Pulmonary artery endothelial cell (primary cell): ENCODE data around the gene CCL14. TPM values are rescaled to one million over a fixed set of nuclear protein-coding genes. Genes with fewer than 3 reads are reported as not detected.

Experiments
- DNase-seq: peaks from one replicate; pipeline ENCODE4 v3.0.0-alpha.2; 2011; ENCODE audit warnings: low read depth, low spot score
- total RNA-seq: library from RNA; depleted of rRNA; stranded (reverse); fragments of >200 nt; gene quantifications from 2 replicates; pipeline ENCODE4 v1.2.3, GENCODE V29; 2014

CCL14 gene
- total RNA-seq, 1 donor from 2014 or later = 21.8 TPM

DNA sequence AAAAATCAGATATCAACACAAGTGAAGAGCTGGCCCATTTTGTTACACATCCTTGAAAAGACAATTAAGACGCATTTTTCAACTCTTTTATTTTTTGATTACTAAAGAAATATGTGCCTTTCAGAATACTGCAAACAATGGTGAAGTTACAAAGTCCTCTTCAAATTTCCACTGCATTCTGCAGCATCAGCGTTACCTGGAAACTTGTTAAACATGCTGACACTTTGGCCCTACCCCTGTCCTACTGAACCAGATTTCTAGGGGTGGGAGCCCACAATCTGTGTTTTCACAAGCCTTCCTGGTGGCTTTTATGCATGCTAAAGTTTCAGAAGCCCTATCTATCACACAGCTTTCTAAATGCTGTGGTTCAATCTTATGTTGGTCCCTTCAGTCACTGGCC, 4.5 kb upstream of the CCL14 start:
- no peak for DNase-seq

DNA sequence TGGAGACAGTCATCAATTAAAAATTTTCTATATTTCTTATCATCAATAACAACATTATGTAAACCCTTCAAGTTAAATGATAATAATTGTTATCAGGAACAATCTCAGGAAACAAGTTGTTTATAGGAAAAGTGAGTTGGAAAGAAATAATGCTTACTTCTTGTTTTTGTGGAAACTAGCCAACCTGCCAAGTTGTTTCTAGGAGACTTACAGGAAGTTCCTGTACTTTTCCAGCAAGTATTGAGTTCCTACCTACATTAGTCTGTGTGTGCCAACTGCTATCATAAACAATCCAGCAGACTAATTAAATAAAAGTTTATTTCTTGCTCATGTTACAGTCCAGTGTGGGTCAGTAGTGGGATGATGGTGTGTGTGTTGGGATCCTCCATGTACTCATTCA, 1.6 kb upstream of the CCL14 start:
- DNase-seq = peak; percentile 83

DNA sequence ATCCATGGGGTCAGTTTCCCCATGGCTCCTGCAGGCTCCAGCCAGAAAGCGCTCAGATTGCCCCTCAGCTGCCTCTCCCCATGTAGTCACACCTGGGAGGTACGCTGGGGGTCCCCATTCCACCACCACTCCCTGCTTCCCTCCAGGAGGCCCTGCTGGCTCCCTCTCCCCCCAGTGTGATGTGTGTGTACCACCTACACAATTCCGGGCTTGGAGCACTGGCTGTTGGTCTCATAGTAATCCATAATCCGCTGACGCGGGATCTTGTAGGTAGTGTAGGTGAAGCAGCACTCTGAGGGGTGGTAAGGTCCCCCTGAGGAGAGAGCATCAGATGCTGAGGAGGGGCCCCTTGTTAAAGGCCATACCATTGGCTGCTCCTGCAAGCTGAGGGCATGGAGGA, 2.4 kb downstream of the CCL14 start:
- DNase-seq = no peak

DNA sequence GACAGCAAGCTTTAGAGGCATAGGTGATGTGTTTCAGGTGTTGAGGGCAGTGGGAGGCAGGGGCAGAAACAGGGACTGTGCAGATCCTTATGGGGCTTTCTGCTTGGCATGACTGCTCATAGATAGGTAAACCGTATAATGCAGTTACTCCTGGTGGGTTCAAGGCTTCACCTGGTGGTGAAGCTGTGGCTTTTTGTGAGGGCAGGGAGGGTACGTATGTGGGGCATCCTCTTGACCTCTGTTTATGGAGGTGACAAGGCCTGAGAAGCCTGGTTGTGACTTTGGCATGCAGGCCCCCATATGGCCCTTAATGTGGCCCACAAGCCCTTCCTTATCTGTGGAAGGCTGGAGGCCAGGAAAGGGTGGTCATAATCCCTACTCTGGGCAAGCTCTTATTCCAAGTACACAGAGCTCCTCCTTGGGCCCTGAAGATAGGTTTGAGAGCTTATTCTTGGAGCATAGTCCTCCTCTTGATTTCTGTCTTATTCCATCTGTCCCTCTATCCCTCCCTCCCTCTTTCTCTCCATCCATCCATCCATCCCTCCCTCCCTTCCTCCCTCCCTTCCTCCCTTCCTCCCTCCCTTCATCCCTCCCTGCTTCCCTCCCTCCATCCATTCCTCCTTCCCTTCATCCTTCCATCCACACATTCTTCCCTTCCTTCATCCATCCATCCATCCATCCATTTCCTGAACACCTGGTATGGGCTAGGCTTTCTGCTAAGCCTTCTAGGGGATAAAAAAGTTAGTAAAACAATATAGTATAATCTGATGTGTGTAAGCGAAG, 3.9 kb downstream of the CCL14 start:
- no peak for DNase-seq

DNA sequence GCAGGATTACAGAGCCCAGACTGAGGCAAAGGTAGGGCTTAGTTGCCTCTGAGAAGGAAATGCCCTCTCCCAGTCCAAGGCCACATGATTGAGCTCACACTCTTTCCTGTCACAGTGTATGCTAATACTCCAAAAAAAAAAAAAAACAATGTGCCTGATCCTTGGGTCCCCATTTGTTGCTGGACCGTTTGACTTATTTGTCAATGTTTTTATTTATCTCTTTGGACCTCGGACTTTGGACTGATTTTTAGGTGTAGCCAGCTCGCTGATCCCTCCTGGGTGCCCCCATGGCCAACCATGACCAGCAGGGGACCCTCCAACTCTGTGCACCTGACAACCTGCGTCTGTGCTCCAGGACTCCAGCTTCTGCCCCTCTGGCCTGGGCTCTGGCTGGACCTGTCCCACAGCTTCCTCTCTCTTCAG, 4.6 kb downstream of the CCL14 start:
- no peak for DNase-seq

DNA sequence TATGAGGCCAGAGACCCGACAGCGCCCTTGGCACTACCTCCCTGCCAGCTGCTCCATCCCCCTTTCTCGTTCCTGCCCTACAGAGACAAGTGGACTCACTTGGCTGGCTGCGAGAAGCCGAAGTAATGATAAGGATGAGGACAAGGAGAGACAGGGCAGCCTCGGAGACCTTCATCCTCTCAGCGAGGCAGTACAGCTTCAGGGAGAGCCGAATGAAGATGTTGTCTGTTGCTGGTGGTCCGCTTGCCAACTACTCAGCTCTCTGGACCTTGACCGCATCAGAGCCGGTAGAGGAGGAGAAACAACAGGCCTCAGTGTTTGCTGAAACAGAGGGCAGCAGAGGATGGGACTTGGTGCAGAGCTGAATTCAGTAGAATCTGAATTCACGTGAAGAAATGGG, 5.3 kb downstream of the CCL14 start, which contains the start of gene CCL16:
CCL16 (minus strand) TSS at position 252 of the 400 bp plus-strand sequence; CDS start at position 175, 77 bp downstream.
- DNase-seq = no peak

DNA sequence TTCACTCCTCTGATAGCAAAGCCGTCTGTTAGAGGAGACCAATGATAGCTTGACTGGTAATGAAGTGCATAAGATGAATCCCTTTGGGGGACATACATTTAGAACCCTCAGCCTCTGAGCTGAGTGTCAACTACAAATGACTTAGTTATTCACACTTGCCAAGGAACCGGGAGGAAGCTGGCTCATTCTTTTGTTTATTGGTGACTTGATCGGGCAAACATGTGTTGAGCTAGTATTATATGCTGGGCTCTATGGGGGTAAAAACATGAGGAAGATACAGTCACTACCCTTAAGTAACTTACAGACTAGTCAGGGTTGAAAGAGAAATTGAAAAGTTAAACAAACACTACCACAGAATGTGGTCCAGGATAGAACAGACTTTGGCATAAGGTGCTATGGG, 8.2 kb downstream of the CCL14 start:
- no peak for DNase-seq

DNA sequence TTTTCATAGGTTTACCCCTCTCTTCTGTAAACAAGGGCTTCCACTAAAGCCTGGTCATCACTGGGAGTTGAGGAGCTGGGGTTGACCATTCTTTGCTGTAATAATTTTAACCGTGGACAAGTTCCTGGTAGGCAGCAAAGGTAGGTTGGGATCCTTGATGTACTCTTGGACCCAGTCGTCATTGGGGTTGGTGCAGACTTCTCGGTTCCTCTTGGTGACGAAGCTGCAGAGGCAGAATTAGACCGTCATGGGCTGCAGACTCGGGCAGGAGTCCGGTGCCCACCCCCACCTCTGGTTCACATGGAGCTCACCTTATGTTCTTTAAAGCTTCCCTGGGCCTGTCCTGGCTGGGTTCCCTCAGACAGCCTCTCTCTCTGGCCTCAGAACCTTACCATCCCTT, 9.0 kb downstream of the CCL14 start:
- no peak for DNase-seq

DNA sequence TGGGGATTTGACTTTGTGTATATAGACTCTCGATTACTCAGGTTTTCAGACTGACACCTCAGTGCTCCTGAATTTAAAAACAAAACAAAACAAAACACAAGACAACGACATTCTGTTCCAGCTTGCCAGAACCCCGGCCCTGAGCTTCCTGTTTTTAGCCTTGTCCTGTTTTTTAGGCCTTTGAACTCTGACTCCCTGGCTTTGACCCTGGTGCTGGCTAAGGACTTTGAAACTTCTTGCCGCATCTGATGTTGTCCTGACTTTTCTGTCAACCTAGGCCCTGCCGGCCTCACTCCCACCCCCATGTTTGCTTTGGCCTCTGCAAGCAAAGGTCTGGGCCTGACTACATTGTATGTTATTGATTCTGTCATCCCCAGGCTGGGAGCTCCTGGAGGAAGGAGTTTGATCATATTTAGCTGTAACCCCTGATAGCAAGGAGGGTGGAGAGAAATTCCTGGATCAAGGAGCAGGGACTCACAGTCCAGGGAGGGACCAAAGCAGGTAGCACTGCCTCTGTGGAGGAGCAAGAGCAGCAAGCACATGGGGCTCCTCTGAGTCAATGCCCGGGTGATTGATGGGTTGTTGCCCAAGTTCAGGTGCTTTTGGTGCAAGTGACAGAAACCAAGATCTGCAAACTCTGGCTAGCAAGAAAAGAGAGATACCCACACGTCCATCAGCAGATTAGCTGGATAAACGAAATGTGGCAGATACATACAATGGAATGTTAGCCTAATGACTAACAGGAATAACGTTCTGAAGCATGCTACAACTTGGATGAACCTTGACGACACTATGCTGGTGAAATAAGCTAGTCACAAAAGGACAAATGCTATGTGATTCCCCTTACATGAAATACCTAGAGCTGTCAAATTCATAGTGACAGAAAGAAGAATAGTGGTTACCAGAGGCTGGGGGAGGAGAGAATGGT, 12.9 kb downstream of the CCL14 start:
- DNase-seq = no peak

DNA sequence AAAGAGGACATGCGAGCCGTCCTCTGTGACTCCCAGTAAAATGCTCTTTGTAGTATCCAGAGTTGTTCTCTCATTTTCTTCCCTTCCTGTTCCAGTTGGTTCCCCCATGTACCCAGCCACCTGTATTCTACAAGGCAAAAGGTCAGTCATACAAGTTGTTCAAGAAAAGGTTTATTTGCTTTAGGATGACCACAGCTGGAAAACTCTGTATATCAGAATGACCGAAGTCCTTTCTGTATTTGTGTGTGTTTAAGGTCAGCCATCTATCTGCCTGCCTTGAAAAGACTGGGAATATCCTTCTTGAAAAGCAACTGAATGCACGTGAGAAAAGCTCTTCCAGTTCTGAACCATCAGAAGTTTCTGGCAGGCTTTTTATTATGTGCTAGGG, 13.6 kb downstream of the CCL14 start:
- no peak for DNase-seq

DNA sequence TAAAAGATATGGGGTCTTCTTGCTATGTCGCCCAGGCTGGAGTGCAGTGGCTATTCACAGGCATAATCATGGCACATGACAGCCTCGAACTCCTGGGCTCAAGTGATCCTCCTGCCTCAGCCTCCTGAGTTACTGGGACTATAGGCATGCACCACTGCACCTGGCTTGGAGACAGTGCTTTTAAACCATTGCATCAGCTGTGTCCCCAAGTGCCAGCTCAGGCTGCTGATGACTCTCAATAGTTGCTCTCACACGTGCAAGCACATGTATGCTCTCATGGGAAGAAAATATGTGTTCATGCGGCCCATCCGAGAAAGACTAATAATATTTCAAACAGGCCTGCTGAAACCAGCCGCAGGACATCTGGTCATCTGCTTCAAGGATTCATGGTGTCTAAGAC, 14.0 kb downstream of the CCL14 start:
- no peak for DNase-seq

DNA sequence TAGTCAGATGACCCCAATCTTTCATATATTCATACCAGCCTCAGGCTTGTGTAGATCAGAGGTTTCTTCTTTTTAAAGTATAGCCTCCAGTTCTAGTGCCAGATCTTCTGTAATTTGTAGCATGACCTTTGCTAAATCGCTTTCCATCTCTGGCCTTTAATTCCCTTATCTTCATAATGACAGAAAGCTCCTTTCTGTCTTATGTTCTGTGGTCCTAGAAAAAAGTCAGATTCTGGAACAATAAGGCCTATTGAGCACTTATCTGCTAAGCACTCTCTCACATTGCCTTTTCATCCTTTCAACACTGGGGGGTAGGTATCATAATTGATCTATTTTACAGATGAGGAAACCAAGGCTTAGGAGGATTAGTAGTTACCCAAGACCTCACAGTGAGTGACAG, 14.5 kb downstream of the CCL14 start:
- DNase-seq = no peak

DNA sequence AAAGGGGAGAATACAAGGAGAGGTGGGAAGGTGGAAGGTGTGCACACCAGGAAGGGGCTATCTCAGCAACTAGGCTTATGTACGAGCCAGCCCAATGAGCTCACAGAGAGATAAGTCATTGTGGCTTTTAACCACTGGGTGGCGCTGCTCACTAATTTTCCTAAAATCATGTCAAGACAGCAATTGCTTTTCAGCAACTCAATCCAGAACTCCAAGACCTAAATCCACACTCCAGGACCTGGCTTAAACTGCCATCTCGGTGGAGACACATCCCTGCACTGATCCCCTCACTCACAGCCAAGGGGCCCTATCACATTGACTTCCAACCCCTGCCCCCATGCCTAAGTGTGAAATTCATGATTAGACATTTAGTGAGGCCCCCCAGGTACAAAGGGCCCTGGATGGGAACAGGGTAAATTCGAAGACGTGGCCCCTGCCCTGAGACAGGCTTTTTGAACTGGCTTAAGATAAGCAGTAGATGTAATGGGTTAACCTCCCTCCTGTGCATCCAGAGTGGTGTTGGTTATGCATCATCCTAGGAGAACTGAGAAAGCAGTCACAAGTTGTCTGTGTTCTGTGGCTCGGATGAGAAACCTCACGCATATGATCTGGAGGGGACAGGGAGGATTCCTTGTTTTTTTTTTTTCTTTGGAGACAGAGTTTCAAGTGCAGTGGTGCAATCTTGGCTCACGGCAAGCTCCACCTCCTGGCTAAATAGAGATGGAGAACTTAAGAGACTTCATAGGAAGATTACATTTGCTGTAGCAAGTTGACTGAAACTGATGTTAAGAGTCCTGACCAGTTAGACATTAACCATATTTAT, 16.8 kb downstream of the CCL14 start:
- no peak for DNase-seq

DNA sequence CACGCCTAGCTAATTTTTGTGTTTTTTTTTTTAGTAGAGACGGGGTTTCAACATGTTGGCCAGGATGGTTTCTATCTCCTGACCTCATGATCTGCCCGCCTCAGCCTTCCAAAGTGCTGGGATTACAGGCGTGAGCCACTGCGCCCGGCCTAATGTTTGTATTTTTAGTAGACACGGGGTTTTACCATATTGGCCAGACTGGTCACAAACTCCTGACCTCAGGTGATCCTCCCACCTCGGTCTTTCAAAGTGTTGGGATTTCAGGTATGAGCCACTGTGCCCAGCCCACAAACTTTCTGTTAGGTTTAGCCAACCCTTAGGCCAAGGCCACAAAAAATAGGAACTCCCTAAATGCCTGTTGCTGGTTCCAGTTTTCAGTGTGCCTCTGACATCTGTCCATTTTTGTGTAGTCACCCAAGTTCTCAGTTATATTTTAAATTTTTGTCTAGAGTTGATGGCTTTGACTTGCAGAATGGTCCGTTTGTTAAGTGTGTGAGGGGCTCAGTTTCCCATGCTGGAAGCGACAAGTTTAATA, 17.9 kb downstream of the CCL14 start:
- DNase-seq = no peak

DNA sequence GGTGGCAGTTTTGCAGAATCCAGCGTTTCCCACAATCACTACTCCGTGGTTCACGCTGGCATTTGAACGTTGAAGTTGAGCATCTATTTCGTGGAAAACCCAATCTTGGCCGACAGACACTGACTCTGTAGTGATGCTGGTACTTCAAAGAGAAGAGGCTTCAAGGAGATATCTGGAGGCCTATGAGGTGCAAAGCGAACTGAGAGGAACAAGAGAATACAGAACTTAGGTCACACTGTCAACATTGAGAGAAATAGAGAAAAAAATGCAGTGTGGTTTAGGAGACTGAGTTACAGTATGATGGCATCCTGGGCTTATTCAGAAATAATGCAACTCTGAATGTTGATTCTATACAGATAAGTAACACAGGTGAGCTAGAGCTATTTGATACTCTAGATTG, 21.3 kb downstream of the CCL14 start:
- DNase-seq = no peak

DNA sequence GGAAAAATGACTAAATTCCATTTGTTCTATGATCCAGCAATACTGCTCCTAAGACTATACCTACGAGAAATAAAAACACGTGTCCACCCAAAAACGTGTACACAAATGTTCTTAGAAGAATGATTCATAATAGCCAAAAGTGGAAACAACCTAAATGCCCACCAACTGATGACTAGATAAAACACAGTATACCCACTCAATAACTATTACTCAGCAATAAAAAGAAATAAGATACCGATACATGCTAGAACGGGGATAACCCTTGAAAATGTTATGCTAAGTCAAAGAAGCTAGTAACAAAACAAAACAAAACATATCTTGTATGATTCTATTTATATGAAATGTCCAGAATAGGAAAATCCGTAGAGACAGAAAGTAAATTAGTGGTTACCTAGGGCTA, 22.9 kb downstream of the CCL14 start:
- no peak for DNase-seq

DNA sequence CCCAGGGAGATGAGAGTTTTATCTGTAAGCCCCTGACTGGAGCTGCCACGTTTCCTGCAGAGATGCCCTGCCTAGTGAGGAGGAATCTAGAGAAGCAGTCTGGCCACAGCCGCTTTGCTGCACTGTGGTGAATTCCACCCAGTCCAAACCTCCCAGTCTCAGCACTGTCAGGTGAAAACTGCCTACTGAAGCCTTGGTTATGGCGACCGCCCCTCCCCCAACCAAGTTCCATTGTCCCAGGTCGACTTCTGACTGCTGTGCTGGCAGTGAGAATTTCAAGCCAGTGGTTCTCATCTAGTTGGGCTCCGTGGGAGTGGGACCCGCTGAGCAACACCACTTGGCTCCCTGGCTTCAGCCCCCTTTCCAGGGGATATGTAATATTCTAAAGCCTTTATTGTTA, 32.8 kb downstream of the CCL14 start:
- DNase-seq = no peak

DNA sequence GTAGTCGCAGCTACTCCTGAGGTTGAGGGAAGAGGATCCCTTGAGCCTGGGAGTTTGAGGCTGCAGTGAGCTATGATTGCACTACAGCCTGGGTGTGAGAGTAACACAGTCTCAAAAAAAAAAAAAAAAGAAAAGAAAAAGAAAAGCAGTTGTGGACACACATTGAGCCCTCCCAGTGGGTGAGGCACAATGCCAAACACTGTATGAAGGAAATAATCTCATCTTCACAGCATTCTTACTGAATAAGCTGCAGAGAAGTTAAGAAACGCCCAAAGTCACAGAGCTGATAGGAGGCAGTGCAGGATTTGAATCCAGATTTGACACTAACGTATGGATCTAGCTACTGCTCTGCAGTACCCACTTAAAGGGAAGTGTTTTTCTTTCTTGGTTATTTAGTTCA, 37.1 kb downstream of the CCL14 start:
- no peak for DNase-seq

DNA sequence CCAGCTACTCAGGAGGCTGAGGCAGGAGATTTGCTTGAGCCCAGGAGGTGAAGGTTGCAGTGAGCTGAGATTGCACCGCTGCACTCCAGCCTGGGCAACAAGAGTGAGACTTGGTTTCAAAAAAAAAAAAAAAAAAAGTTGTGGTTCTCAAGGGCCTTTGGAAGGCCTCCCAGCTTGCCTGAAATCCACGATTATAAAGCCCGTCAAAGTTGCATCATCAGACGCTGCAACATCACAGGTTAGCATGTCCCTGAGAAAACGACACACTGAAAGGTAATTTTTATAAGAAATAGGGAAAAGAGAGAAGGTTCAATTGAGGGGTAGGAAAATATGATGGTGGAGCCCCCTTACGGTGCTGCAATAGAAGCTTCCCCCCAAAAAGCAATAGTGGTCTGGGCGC, 38.4 kb downstream of the CCL14 start:
- DNase-seq = no peak

DNA sequence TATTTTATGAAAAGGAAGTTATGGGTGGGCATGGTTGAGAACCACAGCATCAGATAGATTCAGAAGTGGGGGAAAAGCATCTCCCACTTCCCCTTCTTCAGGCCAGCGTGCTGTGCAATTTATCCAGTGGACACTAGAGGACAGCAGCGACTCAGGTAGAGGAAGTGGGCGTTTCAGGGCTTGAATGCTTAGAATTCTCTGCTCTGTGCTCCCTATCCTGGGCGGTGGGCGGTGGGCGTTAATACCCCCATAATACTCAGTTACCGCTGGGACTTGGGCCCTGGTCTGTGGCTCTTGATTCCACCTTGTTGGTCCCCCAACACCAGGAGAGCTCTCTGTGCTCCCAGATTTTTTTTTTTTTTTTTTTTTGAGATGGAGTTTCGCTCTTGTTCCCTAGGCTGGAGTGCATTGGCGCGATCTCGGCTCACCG, 39.4 kb downstream of the CCL14 start:
- DNase-seq = no peak

DNA sequence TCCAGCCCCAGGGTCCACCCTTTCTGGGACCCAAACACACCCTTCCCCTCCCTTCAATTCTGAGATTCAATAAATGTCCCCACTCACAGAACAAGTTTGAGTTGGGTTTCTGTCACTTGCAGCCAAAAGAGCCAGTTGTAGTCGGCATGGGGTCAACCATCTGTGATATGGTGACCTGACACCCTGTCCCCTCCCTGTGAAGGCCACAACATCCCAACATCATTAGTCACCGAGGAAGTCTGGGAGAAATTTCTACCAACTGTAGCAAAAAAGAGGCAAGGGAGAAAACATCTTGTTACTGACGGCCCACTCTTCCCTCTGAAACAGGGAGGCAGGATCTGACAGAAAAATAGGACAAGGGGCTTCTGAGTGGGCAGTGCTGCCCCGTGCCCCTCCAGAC, 42.4 kb downstream of the CCL14 start:
- no peak for DNase-seq
